Nephron progenitor cell (in vitro differentiated cells): ENCODE results near the gene PRKX.
"Not testable (repeated sequence)": the region's sequence is repeated elsewhere in the genome, so short reads cannot be mapped to it uniquely, and the experiment has no call there.

ENCODE experiments used
- DNase-seq: peaks from one replicate; pipeline ENCODE4 v3.0.0; 2021
- H3K27ac Mint-ChIP-seq: 2 replicates; pipeline ENCODE4 v1.8.0; 2021; ENCODE audit warnings: mild to moderate bottlenecking, moderate library complexity, mixed read lengths
- H3K27me3 Mint-ChIP-seq: 2 replicates; pipeline ENCODE4 v1.8.0; 2021; ENCODE audit warnings: mild to moderate bottlenecking, low read depth, mixed read lengths; ENCODE audit not compliant: poor library complexity
- H3K36me3 Mint-ChIP-seq: 2 replicates; pipeline ENCODE4 v1.8.0; 2021; ENCODE audit warnings: low read depth, mixed read lengths
- H3K4me1 Mint-ChIP-seq: 2 replicates; pipeline ENCODE4 v1.8.0; 2021; ENCODE audit warnings: mixed read lengths
- H3K4me3 Mint-ChIP-seq: 2 replicates; pipeline ENCODE4 v1.8.0; 2021; ENCODE audit warnings: mild to moderate bottlenecking, moderate library complexity, mixed read lengths
- H3K9me3 Mint-ChIP-seq: 2 replicates; pipeline ENCODE4 v1.8.0; 2021; ENCODE audit warnings: mild to moderate bottlenecking, moderate library complexity, mixed read lengths
- CTCF ChIP-seq: fragments of 200-600 bp; sonication (generic); IDR thresholded peaks from 2 replicates; pipeline ENCODE4 v1.5.0; 2021; ENCODE audit warnings: antibody characterized with exemption

The PRKX gene

GRCh38 chrX:3697701-3698279, 15.7 kb downstream of the PRKX start:
- Mint-ChIP-seq H3K27me3 (no peaks in the 10 kb centered on the region), H3K36me3 (peaks cover 73% of the 10 kb centered on the region), H3K4me3 (no peak overlapping the region), H3K27ac (peak overlapping the region; percentile 2), H3K9me3 (peaks cover 48% of the 10 kb centered on the region), H3K4me1 (peaks cover 28% of the 10 kb centered on the region)
- peak; percentile 42 for DNase-seq
- TF ChIP-seq CTCF: no peak

- H3K27me3 Mint-ChIP-seq: no peaks in the 10 kb centered on the region
- no peak for DNase-seq
- peaks cover 28% of the 10 kb centered on the region for H3K4me1 Mint-ChIP-seq
- H3K9me3 Mint-ChIP-seq: peaks cover 51% of the 10 kb centered on the region
- TF ChIP-seq CTCF: no peak
- H3K4me3 Mint-ChIP-seq: no peak overlapping the region
- peaks cover 76% of the 10 kb centered on the region for H3K36me3 Mint-ChIP-seq
- peak overlapping the region; percentile 2 for H3K27ac Mint-ChIP-seq
Observed at GRCh38 chrX:3697220-3697684, 16.2 kb downstream of the PRKX start.

- Mint-ChIP-seq H3K4me1 (peaks cover 32% of the 10 kb centered on the region), H3K9me3 (peaks cover 54% of the 10 kb centered on the region), H3K4me3 (no peak overlapping the region), H3K36me3 (peaks cover 69% of the 10 kb centered on the region), H3K27me3 (no peaks in the 10 kb centered on the region), H3K27ac (no peak overlapping the region)
- no peak for DNase-seq
- no peak for TF ChIP-seq CTCF
Observed at GRCh38 chrX:3695536-3695935, 17.9 kb downstream of the PRKX start.

- Mint-ChIP-seq H3K9me3 (peaks cover 30% of the 10 kb centered on the region), H3K27ac (peak overlapping the region; percentile 59), H3K4me3 (no peak overlapping the region), H3K4me1 (peaks cover 6% of the 10 kb centered on the region), H3K27me3 (no peaks in the 10 kb centered on the region), H3K36me3 (peaks cover 34% of the 10 kb centered on the region)
- no peak for DNase-seq
- TF ChIP-seq CTCF: no peak
Observed at GRCh38 chrX:3690140-3690539, 23.3 kb downstream of the PRKX start.

GRCh38 chrX:3683236-3683635, 30.2 kb downstream of the PRKX start:
- H3K27ac Mint-ChIP-seq, H3K4me3 Mint-ChIP-seq, H3K9me3 Mint-ChIP-seq, DNase-seq, H3K4me1 Mint-ChIP-seq, H3K27me3 Mint-ChIP-seq: not testable (repeated sequence)
- peaks cover 25% of the 10 kb centered on the region for H3K36me3 Mint-ChIP-seq

GRCh38 chrX:3680459-3680858, 33.0 kb downstream of the PRKX start:
- peaks cover 48% of the 10 kb centered on the region for H3K36me3 Mint-ChIP-seq
- H3K27me3 Mint-ChIP-seq: peaks cover 3% of the 10 kb centered on the region
- H3K4me3 Mint-ChIP-seq: no peak overlapping the region
- no peak for TF ChIP-seq CTCF
- no peak overlapping the region for H3K27ac Mint-ChIP-seq
- DNase-seq: no peak
- peaks cover 3% of the 10 kb centered on the region for H3K9me3 Mint-ChIP-seq
- H3K4me1 Mint-ChIP-seq: no peaks in the 10 kb centered on the region
